ENCODE data around the gene ANXA7.

DNA sequence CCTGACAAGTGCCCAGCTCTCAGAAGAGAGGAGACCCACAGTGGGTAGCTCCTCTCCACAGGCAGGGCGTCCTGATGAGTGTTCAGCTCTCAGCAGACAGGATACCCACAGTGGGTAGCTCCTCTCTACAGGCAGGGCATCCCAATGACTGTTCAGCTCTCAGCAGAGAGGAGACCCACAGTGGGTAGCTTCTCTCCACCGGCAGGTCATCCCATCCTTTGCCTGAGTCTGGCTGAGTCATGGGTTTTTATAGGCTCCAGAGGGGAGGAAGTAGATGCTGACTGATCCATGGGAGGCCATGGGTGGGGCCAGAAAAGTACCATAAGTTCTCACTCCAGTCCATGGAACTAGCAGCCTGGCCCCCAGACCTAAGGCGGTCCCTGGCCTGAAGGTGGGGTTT is 73.7 kb downstream of the ANXA7 start:
- no peak for TF ChIP-seq RAD21 (conservative IDR thresholded peaks at IDR 0.05)
- no peak for TF ChIP-seq POLR2AphosphoS5 (IDR thresholded peaks at IDR 0.05)
- TF ChIP-seq, protein P1, sequence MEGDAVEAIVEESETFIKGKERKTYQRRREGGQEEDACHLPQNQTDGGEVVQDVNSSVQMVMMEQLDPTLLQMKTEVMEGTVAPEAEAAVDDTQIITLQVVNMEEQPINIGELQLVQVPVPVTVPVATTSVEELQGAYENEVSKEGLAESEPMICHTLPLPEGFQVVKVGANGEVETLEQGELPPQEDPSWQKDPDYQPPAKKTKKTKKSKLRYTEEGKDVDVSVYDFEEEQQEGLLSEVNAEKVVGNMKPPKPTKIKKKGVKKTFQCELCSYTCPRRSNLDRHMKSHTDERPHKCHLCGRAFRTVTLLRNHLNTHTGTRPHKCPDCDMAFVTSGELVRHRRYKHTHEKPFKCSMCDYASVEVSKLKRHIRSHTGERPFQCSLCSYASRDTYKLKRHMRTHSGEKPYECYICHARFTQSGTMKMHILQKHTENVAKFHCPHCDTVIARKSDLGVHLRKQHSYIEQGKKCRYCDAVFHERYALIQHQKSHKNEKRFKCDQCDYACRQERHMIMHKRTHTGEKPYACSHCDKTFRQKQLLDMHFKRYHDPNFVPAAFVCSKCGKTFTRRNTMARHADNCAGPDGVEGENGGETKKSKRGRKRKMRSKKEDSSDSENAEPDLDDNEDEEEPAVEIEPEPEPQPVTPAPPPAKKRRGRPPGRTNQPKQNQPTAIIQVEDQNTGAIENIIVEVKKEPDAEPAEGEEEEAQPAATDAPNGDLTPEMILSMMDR (IDR thresholded peaks at IDR 0.05; ENCODE audit: poor library complexity, severe bottlenecking): no peak
